GM23248 (cell line): ENCODE data around the gene DTWD2. TPM values are rescaled to one million over a fixed set of nuclear protein-coding genes. Genes with fewer than 3 reads are reported as not detected.
"Not testable (repeated sequence)": the region's sequence is repeated elsewhere in the genome, so short reads cannot be mapped to it uniquely, and the experiment has no call there.

Source experiments
- DNase-seq: peaks from one replicate; pipeline ENCODE4 v3.0.0-alpha.2; 2015
- H2AFZ ChIP-seq: fragments of 200-600 bp; sonication (generic); 2 replicates; pipeline ENCODE4 v1.6.1; 2016; ENCODE audit warnings: antibody characterized with exemption
- H3F3A ChIP-seq: fragments of 200-600 bp; sonication (generic); 2 replicates; pipeline ENCODE4 v1.6.1; 2016; ENCODE audit warnings: mild to moderate bottlenecking, antibody characterized with exemption, mixed run types; ENCODE audit not compliant: insufficient read depth
- H3K27ac ChIP-seq: fragments of 200-600 bp; sonication (generic); 2 replicates; pipeline ENCODE4 v1.5.1; 2016; ENCODE audit warnings: mild to moderate bottlenecking
- H3K27me3 ChIP-seq: fragments of 200-600 bp; sonication (generic); replicated peaks from 2 replicates; pipeline ENCODE4 v1.6.1; 2016; ENCODE audit warnings: mild to moderate bottlenecking; ENCODE audit not compliant: insufficient read depth
- H3K36me3 ChIP-seq: fragments of 200-600 bp; sonication (generic); 2 replicates; pipeline ENCODE4 v1.6.1; 2016; ENCODE audit warnings: low read depth, mild to moderate bottlenecking
- H3K4me1 ChIP-seq: fragments of 200-600 bp; sonication (generic); 2 replicates; pipeline ENCODE4 v1.6.1; 2016; ENCODE audit warnings: mild to moderate bottlenecking; ENCODE audit not compliant: insufficient read depth
- H3K4me2 ChIP-seq: fragments of 200-600 bp; sonication (generic); one replicate; pipeline ENCODE4 v1.6.1; 2016; ENCODE audit warnings: mild to moderate bottlenecking; ENCODE audit not compliant: unreplicated experiment
- H3K4me3 ChIP-seq: fragments of 200-600 bp; sonication (generic); 2 replicates; pipeline ENCODE4 v1.5.1; 2016; ENCODE audit warnings: mild to moderate bottlenecking
- H3K79me2 ChIP-seq: fragments of 200-600 bp; sonication (generic); 2 replicates; pipeline ENCODE4 v1.6.1; 2016; ENCODE audit warnings: mild to moderate bottlenecking; ENCODE audit not compliant: insufficient read depth
- H3K9ac ChIP-seq: fragments of 200-600 bp; sonication (generic); 2 replicates; pipeline ENCODE4 v1.6.1; 2016; ENCODE audit warnings: mild to moderate bottlenecking
- H3K9me2 ChIP-seq: fragments of 200-600 bp; sonication (generic); 2 replicates; pipeline ENCODE4 v1.6.1; 2016; ENCODE audit warnings: mixed run types, mild to moderate bottlenecking, moderate library complexity; ENCODE audit not compliant: insufficient read depth
- H3K9me3 ChIP-seq: fragments of 200-600 bp; sonication (generic); one replicate; pipeline ENCODE4 v1.6.1; 2017; ENCODE audit warnings: low read depth
- H4K20me1 ChIP-seq: fragments of 200-600 bp; sonication (generic); 2 replicates; pipeline ENCODE4 v1.6.0; 2016; ENCODE audit not compliant: insufficient read depth
- EZH2 ChIP-seq: fragments of 200-600 bp; sonication (generic); IDR thresholded peaks from 2 replicates; pipeline ENCODE4 v1.6.1; 2018; ENCODE audit warnings: antibody characterized with exemption, mild to moderate bottlenecking; ENCODE audit not compliant: insufficient read depth, poor library complexity, severe bottlenecking
- EZH2phosphoT487 ChIP-seq: fragments of 200-600 bp; sonication (generic); IDR thresholded peaks from 2 replicates; pipeline ENCODE4 v1.6.1; 2018; ENCODE audit warnings: antibody characterized with exemption, moderate library complexity, mild to moderate bottlenecking, low read depth; ENCODE audit not compliant: insufficient read depth
- WGBS, 2 experiments: methylation state at CpG; one replicate each; pipeline ENCODE4 v1.1.6; 2015 to 2017; ENCODE audit warnings: low lambda C conversion rate in 2 of 2, low coverage in 1 of 2; ENCODE audit errors: missing lambda C conversion rate in 2 of 2; 5-methylcytosine and 5-hydroxymethylcytosine counted together
- in situ Hi-C: fragments of 300-500 bp; cut with MboI; formaldehyde crosslinking; loops from 2 replicates; pipeline ENCODE4 v1.15.0; 2020
- polyA plus RNA-seq: library from polyadenylated mRNA; unstranded; fragments of >200 nt; fragmentation: Nextera tagmentation; extraction: Ambion mirVana; gene quantifications from 2 replicates; pipeline ENCODE4 v1.2.1, GENCODE V29; 2016
- total RNA-seq: library from RNA; depleted of rRNA; stranded (reverse); fragments of >200 nt; shearing (Covaris generic); gene quantifications from 2 replicates; pipeline ENCODE4 v1.2.3, GENCODE V29; 2014

DTWD2 gene
- total and polyA plus RNA-seq, 2 experiments from 2014 or later = 1.7 to 5.5 TPM

DNA sequence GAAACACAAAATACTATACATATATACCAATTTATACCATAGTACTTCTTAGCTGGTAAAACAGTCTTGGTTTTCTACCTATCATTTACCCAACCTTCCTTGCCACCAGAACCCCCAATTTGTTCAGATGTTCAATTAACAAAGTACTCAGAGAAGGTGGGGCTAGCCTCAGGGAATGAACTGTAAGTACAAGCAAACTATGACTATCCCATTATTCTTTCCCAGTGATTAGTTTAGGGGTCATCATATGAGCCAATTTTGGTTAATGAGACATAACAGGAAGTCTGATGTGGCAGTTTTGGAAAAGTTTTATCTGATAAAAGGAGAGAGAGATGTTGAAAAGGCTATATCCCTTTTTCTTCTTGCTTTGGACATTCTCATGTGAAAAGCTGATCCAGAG lies 125.8 kb downstream of the DTWD2 start:
- H3K9me3 ChIP-seq = no peaks in the 10 kb centered on the region
- peaks cover 22% of the 10 kb centered on the region for H3K4me1 ChIP-seq
- no peak overlapping the region for H3K4me3 ChIP-seq
- peaks cover 14% of the 10 kb centered on the region; the same call in 1 of the 2 replicates for H3F3A ChIP-seq
- peak overlapping the region; percentile 22 for H3K4me2 ChIP-seq
- H3K27me3 ChIP-seq = no peaks in the 10 kb centered on the region
- no peak overlapping the region for H3K9ac ChIP-seq
- peak; percentile 50 for DNase-seq
- H4K20me1 ChIP-seq = no peaks in the 10 kb centered on the region
- no peak overlapping the region for H2AFZ ChIP-seq
- H3K79me2 ChIP-seq = no peaks in the 10 kb centered on the region
- no peaks in the 10 kb centered on the region for H3K9me2 ChIP-seq
- 0 out of 2 replicates have a peak overlapping the region, but pooled peaks have one; percentile 7 for H3K27ac ChIP-seq
- no peaks in the 10 kb centered on the region for H3K36me3 ChIP-seq
- no peak for TF ChIP-seq EZH2
- no peak for TF ChIP-seq EZH2phosphoT487
- in situ Hi-C loops = no loop called here

DNA sequence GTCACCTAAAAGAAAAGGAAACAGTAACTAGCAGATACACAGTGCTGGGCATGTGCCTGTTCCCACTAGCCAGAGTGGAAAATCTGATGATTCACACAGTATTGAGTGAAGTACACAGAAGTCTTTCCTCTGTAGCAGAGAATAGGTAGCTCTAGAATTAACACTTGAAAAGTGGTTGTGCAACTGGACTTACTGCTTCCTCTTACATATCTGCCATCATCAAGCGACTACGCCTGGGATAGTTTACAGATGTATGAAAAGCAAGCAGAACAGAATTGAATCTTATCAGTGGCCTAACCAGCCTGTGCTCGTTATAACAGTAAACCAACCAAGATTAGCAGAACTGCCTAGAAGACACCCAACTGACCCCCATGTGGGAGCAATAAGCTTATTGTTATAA lies 130.6 kb downstream of the DTWD2 start:
- Histone ChIP-seq H3K9me2 (no peaks in the 10 kb centered on the region), H2AFZ (no peak overlapping the region), H3K36me3 (no peaks in the 10 kb centered on the region), H3K4me3 (no peak overlapping the region), H3K79me2 (no peaks in the 10 kb centered on the region), H3K27ac (no peak overlapping the region), H3K9ac (no peak overlapping the region), H3K4me1 (peaks cover 4% of the 10 kb centered on the region), H3K4me2 (no peak overlapping the region), H4K20me1 (no peaks in the 10 kb centered on the region), H3F3A (peaks cover 2% of the 10 kb centered on the region; the same call in 1 of the 2 replicates), H3K9me3 (no peaks in the 10 kb centered on the region), H3K27me3 (no peaks in the 10 kb centered on the region)
- in situ Hi-C loops = no loop called here
- DNase-seq = peak; percentile 11
- no peak for TF ChIP-seq EZH2phosphoT487
- no peak for TF ChIP-seq EZH2
- 89 to 93% methylated on average over 3 of the region's 3 CpGs for WGBS, 2 experiments

DNA sequence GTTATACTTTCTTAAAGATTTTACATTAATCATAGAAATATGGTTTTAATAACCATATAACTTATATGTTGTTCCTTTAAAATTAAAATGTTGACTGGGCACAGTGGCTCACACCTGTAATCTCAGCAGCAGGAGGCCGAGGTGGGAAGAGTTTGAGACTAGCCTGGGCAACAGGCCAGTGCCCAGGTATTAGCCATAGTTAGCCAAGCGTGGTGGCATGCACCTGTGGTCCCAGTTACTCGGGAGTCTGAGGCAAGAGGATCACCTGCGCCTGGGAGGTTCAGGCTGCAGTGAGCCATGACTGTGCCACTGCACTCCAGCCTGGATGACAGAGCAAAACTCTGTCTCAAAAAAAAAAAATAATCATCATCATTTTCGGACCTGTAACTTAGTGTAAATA lies 133.5 kb downstream of the DTWD2 start:
- DNase-seq = no peak
- Histone ChIP-seq H3K36me3 (no peaks in the 10 kb centered on the region), H3K79me2 (no peaks in the 10 kb centered on the region), H4K20me1 (no peaks in the 10 kb centered on the region), H3K9me3 (no peaks in the 10 kb centered on the region), H3K27ac (no peak overlapping the region), H3K4me1 (no peaks in the 10 kb centered on the region), H3K4me2 (no peak overlapping the region), H2AFZ (no peak overlapping the region), H3K4me3 (no peak overlapping the region), H3K9ac (no peak overlapping the region), H3F3A (no peaks in the 10 kb centered on the region), H3K27me3 (no peaks in the 10 kb centered on the region), H3K9me2 (no peaks in the 10 kb centered on the region)
- 72 to 76% methylated on average over 5 of the region's 5 CpGs for WGBS, 2 experiments
- in situ Hi-C loops = no loop called here
- TF ChIP-seq EZH2 (no peak), EZH2phosphoT487 (no peak)

DNA sequence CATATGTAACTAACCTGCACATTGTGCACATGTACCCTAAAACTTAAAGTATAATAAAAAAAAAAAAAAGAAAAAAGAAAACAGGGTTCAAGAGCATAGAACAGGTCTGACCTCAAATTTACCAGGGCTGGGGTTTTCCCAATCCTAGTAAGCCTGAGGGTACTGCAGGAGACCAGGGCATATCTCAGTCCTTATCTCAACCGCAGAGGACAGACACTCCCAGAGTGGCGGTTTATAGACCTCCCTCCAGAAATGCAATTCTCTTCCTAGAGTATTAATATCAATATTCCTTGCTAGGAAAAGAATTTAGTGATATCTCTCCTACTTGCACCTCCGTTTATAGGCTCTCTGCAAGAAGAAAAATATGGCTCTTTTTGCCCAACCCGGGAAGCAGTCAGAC lies 136.6 kb downstream of the DTWD2 start:
- 80 to 86% methylated on average over 4 of the region's 4 CpGs for WGBS, 2 experiments
- H4K20me1 ChIP-seq, in situ Hi-C loops: not testable (repeated sequence)

DNA sequence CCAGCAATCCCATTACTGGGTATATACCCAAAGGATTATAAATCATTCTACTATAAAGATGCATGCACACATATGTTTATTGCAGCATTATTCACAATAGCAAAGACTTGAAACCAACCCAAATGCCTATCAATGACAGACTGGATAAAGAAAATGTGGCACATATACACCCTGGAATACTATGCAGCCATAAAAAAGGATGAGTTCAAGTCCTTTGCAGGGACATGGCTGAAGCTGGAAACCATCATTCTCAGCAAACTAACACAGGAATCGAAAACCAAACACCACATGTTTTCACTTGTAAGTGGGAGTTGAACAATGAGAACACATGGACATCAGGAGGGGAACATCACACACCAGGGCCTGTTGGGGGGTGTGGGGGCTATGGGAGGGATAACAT lies 138.8 kb downstream of the DTWD2 start:
- H3K27ac ChIP-seq, H3K36me3 ChIP-seq, H3K9me3 ChIP-seq, H3K27me3 ChIP-seq, H3K4me2 ChIP-seq, in situ Hi-C loops, H3K9me2 ChIP-seq, H3K9ac ChIP-seq, H2AFZ ChIP-seq, H3K79me2 ChIP-seq, H3K4me1 ChIP-seq, H3F3A ChIP-seq, H3K4me3 ChIP-seq, DNase-seq, H4K20me1 ChIP-seq: not testable (repeated sequence)
- 27 to 29% methylated on average over 1 of the region's 1 CpG for WGBS, 2 experiments

More for the DNA sequence above, 136.6 kb downstream of the DTWD2 start:
- H3K4me2 ChIP-seq, H3K27me3 ChIP-seq, H3F3A ChIP-seq, H3K9me2 ChIP-seq, H2AFZ ChIP-seq, H3K36me3 ChIP-seq, DNase-seq, H3K9me3 ChIP-seq, H3K27ac ChIP-seq, H3K9ac ChIP-seq, H3K4me1 ChIP-seq, H3K79me2 ChIP-seq, H3K4me3 ChIP-seq: not testable (repeated sequence)
